Keratinocyte (primary cell): Measurements from ENCODE around the gene TMEM50A.
"Not testable (repeated sequence)": the region's sequence is repeated elsewhere in the genome, so short reads cannot be mapped to it uniquely, and the experiment has no call there.

ENCODE experiments used
- EZH2 ChIP-seq: IDR thresholded peaks from one replicate; pipeline ENCODE4 v1.6.1; 2012; ENCODE audit warnings: inconsistent platforms, mild to moderate bottlenecking, low read length, moderate library complexity
- TF ChIP-seq, protein P1 (sequence below), 3 experiments: IDR thresholded peaks in 1 of 3; conservative IDR thresholded peaks in 1 of 3; optimal IDR thresholded peaks in 1 of 3; 2 replicates in 2 of 3; 3 replicates in 1 of 3; pipeline versions ENCODE3 to v1.5.1; 2011; ENCODE audit warnings: low read length in 3 of 3, mild to moderate bottlenecking in 3 of 3, moderate library complexity in 2 of 3, control low read depth in 1 of 3, inconsistent platforms in 1 of 3; ENCODE audit not compliant: insufficient read depth in 2 of 3; ENCODE audit errors: extremely low read depth in 1 of 3

- not testable (repeated sequence) for TF ChIP-seq EZH2
- TF ChIP-seq, protein P1, sequence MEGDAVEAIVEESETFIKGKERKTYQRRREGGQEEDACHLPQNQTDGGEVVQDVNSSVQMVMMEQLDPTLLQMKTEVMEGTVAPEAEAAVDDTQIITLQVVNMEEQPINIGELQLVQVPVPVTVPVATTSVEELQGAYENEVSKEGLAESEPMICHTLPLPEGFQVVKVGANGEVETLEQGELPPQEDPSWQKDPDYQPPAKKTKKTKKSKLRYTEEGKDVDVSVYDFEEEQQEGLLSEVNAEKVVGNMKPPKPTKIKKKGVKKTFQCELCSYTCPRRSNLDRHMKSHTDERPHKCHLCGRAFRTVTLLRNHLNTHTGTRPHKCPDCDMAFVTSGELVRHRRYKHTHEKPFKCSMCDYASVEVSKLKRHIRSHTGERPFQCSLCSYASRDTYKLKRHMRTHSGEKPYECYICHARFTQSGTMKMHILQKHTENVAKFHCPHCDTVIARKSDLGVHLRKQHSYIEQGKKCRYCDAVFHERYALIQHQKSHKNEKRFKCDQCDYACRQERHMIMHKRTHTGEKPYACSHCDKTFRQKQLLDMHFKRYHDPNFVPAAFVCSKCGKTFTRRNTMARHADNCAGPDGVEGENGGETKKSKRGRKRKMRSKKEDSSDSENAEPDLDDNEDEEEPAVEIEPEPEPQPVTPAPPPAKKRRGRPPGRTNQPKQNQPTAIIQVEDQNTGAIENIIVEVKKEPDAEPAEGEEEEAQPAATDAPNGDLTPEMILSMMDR (optimal IDR thresholded peaks at IDR 0.05 in 1 of 3, IDR thresholded peaks at IDR 0.05 in 1 of 3, conservative IDR thresholded peaks at IDR 0.05 in 1 of 3; ENCODE audit: extremely low read depth in 1 of 3, insufficient read depth in 2 of 3, low read length in 3 of 3), result not testable (repeated sequence)
Observed at GRCh38 chr1:25378367-25378766, 40.2 kb downstream of the TMEM50A start.
